WTC11 (cell line): ENCODE measurements around the gene SPG21.

Experiments
- ELF4 ChIP-seq: sonication (generic); formaldehyde crosslinking; IDR thresholded peaks from 2 replicates; pipeline ENCODE4 v1.8.1; 2022; ENCODE audit warnings: low read depth, mild to moderate bottlenecking, moderate library complexity, missing genetic modification reagents
- ZNF121 ChIP-seq: sonication (generic); formaldehyde crosslinking; IDR thresholded peaks from 2 replicates; pipeline ENCODE4 v1.8.0; 2023; ENCODE audit warnings: missing genetic modification reagents
- TF ChIP-seq, protein P1 (sequence below): fragments of 200-600 bp; IDR thresholded peaks from 2 replicates; pipeline ENCODE4 v1.8.0; 2022; ENCODE audit warnings: antibody characterized with exemption
- TF ChIP-seq, protein P2 (sequence below): sonication (generic); formaldehyde crosslinking; IDR thresholded peaks from 2 replicates; pipeline ENCODE4 v1.8.1; 2022; ENCODE audit warnings: low read depth, missing genetic modification reagents, borderline replicate concordance

DNA sequence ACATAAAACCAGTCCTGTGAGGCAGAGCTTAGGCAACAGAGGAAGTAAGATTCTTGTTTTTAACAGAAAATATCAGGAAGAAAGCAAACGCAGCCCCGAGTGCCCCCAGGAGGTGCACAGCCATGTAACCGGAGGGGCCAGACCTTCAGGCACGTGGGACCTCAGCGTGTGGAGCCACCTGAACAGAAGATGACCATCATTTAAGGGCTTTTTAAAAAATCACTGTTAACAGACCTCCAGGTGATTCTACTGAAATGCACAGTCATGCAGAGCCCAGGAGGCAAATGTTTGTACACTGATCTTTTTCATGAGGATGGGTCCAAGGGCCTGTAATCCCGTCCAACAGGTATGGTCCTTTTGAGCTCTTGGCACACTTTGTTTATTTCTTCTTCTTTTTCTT, 38.8 kb downstream of the SPG21 start:
- TF ChIP-seq, protein P1, sequence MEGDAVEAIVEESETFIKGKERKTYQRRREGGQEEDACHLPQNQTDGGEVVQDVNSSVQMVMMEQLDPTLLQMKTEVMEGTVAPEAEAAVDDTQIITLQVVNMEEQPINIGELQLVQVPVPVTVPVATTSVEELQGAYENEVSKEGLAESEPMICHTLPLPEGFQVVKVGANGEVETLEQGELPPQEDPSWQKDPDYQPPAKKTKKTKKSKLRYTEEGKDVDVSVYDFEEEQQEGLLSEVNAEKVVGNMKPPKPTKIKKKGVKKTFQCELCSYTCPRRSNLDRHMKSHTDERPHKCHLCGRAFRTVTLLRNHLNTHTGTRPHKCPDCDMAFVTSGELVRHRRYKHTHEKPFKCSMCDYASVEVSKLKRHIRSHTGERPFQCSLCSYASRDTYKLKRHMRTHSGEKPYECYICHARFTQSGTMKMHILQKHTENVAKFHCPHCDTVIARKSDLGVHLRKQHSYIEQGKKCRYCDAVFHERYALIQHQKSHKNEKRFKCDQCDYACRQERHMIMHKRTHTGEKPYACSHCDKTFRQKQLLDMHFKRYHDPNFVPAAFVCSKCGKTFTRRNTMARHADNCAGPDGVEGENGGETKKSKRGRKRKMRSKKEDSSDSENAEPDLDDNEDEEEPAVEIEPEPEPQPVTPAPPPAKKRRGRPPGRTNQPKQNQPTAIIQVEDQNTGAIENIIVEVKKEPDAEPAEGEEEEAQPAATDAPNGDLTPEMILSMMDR: no peak
- no peak for TF ChIP-seq ELF4 (CRISPR knock-in tag)
- TF ChIP-seq ZNF121 (CRISPR knock-in tag): no peak
- TF ChIP-seq, protein P2, sequence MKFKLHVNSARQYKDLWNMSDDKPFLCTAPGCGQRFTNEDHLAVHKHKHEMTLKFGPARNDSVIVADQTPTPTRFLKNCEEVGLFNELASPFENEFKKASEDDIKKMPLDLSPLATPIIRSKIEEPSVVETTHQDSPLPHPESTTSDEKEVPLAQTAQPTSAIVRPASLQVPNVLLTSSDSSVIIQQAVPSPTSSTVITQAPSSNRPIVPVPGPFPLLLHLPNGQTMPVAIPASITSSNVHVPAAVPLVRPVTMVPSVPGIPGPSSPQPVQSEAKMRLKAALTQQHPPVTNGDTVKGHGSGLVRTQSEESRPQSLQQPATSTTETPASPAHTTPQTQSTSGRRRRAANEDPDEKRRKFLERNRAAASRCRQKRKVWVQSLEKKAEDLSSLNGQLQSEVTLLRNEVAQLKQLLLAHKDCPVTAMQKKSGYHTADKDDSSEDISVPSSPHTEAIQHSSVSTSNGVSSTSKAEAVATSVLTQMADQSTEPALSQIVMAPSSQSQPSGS: no peak
